NCI-H748 treated with DMSO at 0.1 percent for 48 hours (cell line): ENCODE data around the gene ATXN7L1.
"Not testable (repeated sequence)": the region's sequence is repeated elsewhere in the genome, so short reads cannot be mapped to it uniquely, and the experiment has no call there.

Experiments used
- DNase-seq: peaks from one replicate; lab custom pipeline; 2025; lab: John Stamatoyannopoulos, UW

Gene ATXN7L1

GRCh38 chr7:105743351-105744090 is 132.9 kb downstream of the ATXN7L1 start:
- no peak for DNase-seq

- no peak for DNase-seq
Observed at GRCh38 chr7:105742787-105743186, 133.6 kb downstream of the ATXN7L1 start.

- DNase-seq: no peak
Observed at GRCh38 chr7:105741982-105742381, 134.4 kb downstream of the ATXN7L1 start.

- DNase-seq: no peak
Observed at GRCh38 chr7:105738133-105738532, 138.3 kb downstream of the ATXN7L1 start.

GRCh38 chr7:105734233-105734632 is 142.2 kb downstream of the ATXN7L1 start:
- no peak for DNase-seq

- no peak for DNase-seq
Observed at GRCh38 chr7:105731042-105731441, 145.4 kb downstream of the ATXN7L1 start.

GRCh38 chr7:105728028-105728427 is 148.4 kb downstream of the ATXN7L1 start:
- no peak for DNase-seq

- no peak for DNase-seq
Observed at GRCh38 chr7:105724688-105725087, 151.7 kb downstream of the ATXN7L1 start.

- DNase-seq: no peak
Observed at GRCh38 chr7:105723572-105723971, 152.8 kb downstream of the ATXN7L1 start.

GRCh38 chr7:105721571-105722104 is 154.8 kb downstream of the ATXN7L1 start:
- no peak for DNase-seq

GRCh38 chr7:105719919-105720318 is 156.5 kb downstream of the ATXN7L1 start:
- no peak for DNase-seq

- DNase-seq: no peak
Observed at GRCh38 chr7:105719395-105719794, 157.0 kb downstream of the ATXN7L1 start.

- no peak for DNase-seq
Observed at GRCh38 chr7:105718511-105718925, 157.9 kb downstream of the ATXN7L1 start.

- DNase-seq: no peak
Observed at GRCh38 chr7:105715528-105715927, 160.9 kb downstream of the ATXN7L1 start.

GRCh38 chr7:105713488-105714465 is 162.6 kb downstream of the ATXN7L1 start:
- no peak for DNase-seq

GRCh38 chr7:105712877-105713276 is 163.5 kb downstream of the ATXN7L1 start:
- no peak for DNase-seq

- DNase-seq: no peak
Observed at GRCh38 chr7:105711726-105712402, 164.5 kb downstream of the ATXN7L1 start.

GRCh38 chr7:105710720-105711119 is 165.7 kb downstream of the ATXN7L1 start:
- DNase-seq: not testable (repeated sequence)

- DNase-seq: no peak
Observed at GRCh38 chr7:105708763-105709080, 167.7 kb downstream of the ATXN7L1 start.

- DNase-seq: no peak
Observed at GRCh38 chr7:105707967-105708762, 168.2 kb downstream of the ATXN7L1 start.

GRCh38 chr7:105707381-105707780 is 169.0 kb downstream of the ATXN7L1 start:
- DNase-seq: no peak
